HepG2 (cell line): ENCODE data around the gene C2orf78. TPM values are rescaled to one million over a fixed set of nuclear protein-coding genes. Genes with fewer than 3 reads are reported as not detected.

Experiments used
- BCL6 ChIP-seq: IDR thresholded peaks from 2 replicates; pipeline ENCODE4 v1.6.1; 2016; ENCODE audit warnings: missing genetic modification reagents, missing compliant biosample characterization
- CREB1 ChIP-seq, 2 experiments: fragments of 450-650 bp in 1 of 2; IDR thresholded peaks; 2 replicates each; pipeline ENCODE4 v1.6.1; 2016 to 2017; ENCODE audit warnings: control low read depth in 1 of 2, mild to moderate bottlenecking in 1 of 2, missing compliant biosample characterization in 1 of 2, missing genetic modification characterization in 1 of 2
- HOXA7 ChIP-seq: sonication (generic); formaldehyde crosslinking; IDR thresholded peaks from 2 replicates; pipeline ENCODE4 v1.8.1; 2022; ENCODE audit warnings: mild to moderate bottlenecking, missing genetic modification reagents, moderate library complexity
- JUNB ChIP-seq: sonication (generic); formaldehyde crosslinking; IDR thresholded peaks from 2 replicates; pipeline ENCODE4 v1.8.0; 2022; ENCODE audit warnings: missing genetic modification reagents, mild to moderate bottlenecking, borderline replicate concordance
- MTF1 ChIP-seq: sonication (generic); formaldehyde crosslinking; IDR thresholded peaks from 2 replicates; pipeline ENCODE4 v1.5.0; 2020; ENCODE audit warnings: missing genetic modification reagents
- NR0B2 ChIP-seq: sonication (generic); formaldehyde crosslinking; IDR thresholded peaks from 2 replicates; pipeline ENCODE4 v1.4.0; 2020; ENCODE audit warnings: mild to moderate bottlenecking, missing genetic modification reagents
- PHB2 ChIP-seq: fragments of 450-650 bp; IDR thresholded peaks from 2 replicates; pipeline ENCODE4 v1.6.1; 2018; ENCODE audit not compliant: partially characterized antibody
- POLR2AphosphoS2 ChIP-seq: IDR thresholded peaks from 2 replicates; pipeline ENCODE4 v1.6.1; 2011; ENCODE audit warnings: low read depth, low read length, improper control_type of control experiment
- SMAD1 ChIP-seq: sonication (generic); formaldehyde crosslinking; IDR thresholded peaks from 2 replicates; pipeline ENCODE4 v1.4.0; 2020; ENCODE audit warnings: missing genetic modification reagents, low read depth, mild to moderate bottlenecking, borderline replicate concordance
- SMAD3 ChIP-seq: sonication (generic); formaldehyde crosslinking; IDR thresholded peaks from 2 replicates; pipeline ENCODE4 v1.4.0; 2020; ENCODE audit warnings: missing genetic modification reagents
- ZBTB44 ChIP-seq: sonication (generic); formaldehyde crosslinking; IDR thresholded peaks from 2 replicates; pipeline ENCODE4 v1.4.0; 2020; ENCODE audit warnings: missing genetic modification reagents
- ZNF18 ChIP-seq: sonication (generic); formaldehyde crosslinking; IDR thresholded peaks from 2 replicates; pipeline ENCODE4 v1.8.0; 2022; ENCODE audit warnings: mild to moderate bottlenecking, missing genetic modification reagents; ENCODE audit not compliant: insufficient replicate concordance
- ZNF367 ChIP-seq: sonication (generic); formaldehyde crosslinking; IDR thresholded peaks from 2 replicates; pipeline ENCODE4 v1.4.0; 2020; ENCODE audit warnings: missing genetic modification reagents, borderline replicate concordance
- ZNF451 ChIP-seq: sonication (generic); formaldehyde crosslinking; IDR thresholded peaks from 2 replicates; pipeline ENCODE4 v1.5.0; 2020; ENCODE audit warnings: mild to moderate bottlenecking, missing genetic modification reagents
- ZNF512 ChIP-seq: sonication (generic); formaldehyde crosslinking; IDR thresholded peaks from 2 replicates; pipeline ENCODE4 v1.4.0; 2020; ENCODE audit warnings: mild to moderate bottlenecking, missing genetic modification reagents
- ZNF567 ChIP-seq: sonication (generic); formaldehyde crosslinking; IDR thresholded peaks from 2 replicates; pipeline ENCODE4 v1.8.1; 2023; ENCODE audit warnings: mild to moderate bottlenecking, missing genetic modification reagents, borderline replicate concordance
- ZNF570 ChIP-seq: sonication (generic); formaldehyde crosslinking; IDR thresholded peaks from 2 replicates; pipeline ENCODE4 v1.4.0; 2020; ENCODE audit warnings: mild to moderate bottlenecking, missing genetic modification reagents, borderline replicate concordance
- ZNF75D ChIP-seq: sonication (generic); formaldehyde crosslinking; IDR thresholded peaks from 2 replicates; pipeline ENCODE4 v1.8.1; 2023; ENCODE audit warnings: missing genetic modification reagents, mild to moderate bottlenecking, borderline replicate concordance
- ZNF850 ChIP-seq: sonication (generic); formaldehyde crosslinking; conservative IDR thresholded peaks from 2 replicates; pipeline ENCODE4 v1.9.0; 2021; ENCODE audit warnings: mild to moderate bottlenecking, missing genetic modification reagents
- ZSCAN9 ChIP-seq: IDR thresholded peaks from 2 replicates; pipeline ENCODE4 v1.6.1; 2016; ENCODE audit warnings: borderline replicate concordance
- polyA plus RNA-seq, 8 experiments: library from polyadenylated mRNA; depleted of rRNA in 3 of 8; stranded (reverse) in 7 of 8; unstranded in 1 of 8; fragments of >200 nt; fragmentation: Illumina TruSeq in 4 of 8; extraction: Trizol in 4 of 8; gene quantifications; 2 replicates each; pipeline versions ENCODE4 v1.2.1 to v1.2.3, GENCODE V29; 2011 to 2016; ENCODE audit warnings: low read depth in 4 of 8, missing spikeins in 1 of 8, mixed read lengths in 1 of 8; ENCODE audit not compliant: insufficient read depth in 1 of 8
- total RNA-seq, 5 experiments: library from RNA; depleted of rRNA; stranded (reverse); fragments of >200 nt; fragmentation: Illumina TruSeq; extraction: Trizol; gene quantifications; 2 replicates each; pipeline ENCODE4 v1.2.3, GENCODE V29; 2016; ENCODE audit warnings: low read depth in 1 of 5

The C2orf78 gene
- total and polyA plus RNA-seq, 2 of the 13 experiments (the other 11 are each of a cell fraction or from before 2014, with no cell fraction given), result not detected

GRCh38 chr2:73828818-73829570 is 45.0 kb downstream of the C2orf78 start, which contains the start of gene STAMBP (continued):
- TF ChIP-seq JUNB (CRISPR knock-in tag), result no peak
- no peak for TF ChIP-seq BCL6 (CRISPR knock-in tag)
- TF ChIP-seq ZNF570 (CRISPR knock-in tag), result no peak
- TF ChIP-seq ZNF850, result no peak
- TF ChIP-seq ZNF367 (CRISPR knock-in tag), result 0 out of 2 replicates have a peak, but pooled peaks have one; percentile 65
- 0 out of 2 replicates have a peak, but pooled peaks have one; percentile 72 for TF ChIP-seq ZNF451 (CRISPR knock-in tag)
- no peak for TF ChIP-seq ZNF75D (CRISPR knock-in tag)
- no peak for TF ChIP-seq ZNF512 (CRISPR knock-in tag)
- no peak for TF ChIP-seq ZBTB44 (CRISPR knock-in tag)
- TF ChIP-seq ZNF18 (CRISPR knock-in tag), result no peak
- no peak for TF ChIP-seq MTF1 (CRISPR knock-in tag)
- no peak for TF ChIP-seq POLR2AphosphoS2
- peak; percentile 49; the same call in 1 of the 2 replicates for TF ChIP-seq ZSCAN9 (CRISPR knock-in tag)
- TF ChIP-seq CREB1 (IDR thresholded peaks at IDR 0.05), result peak; percentile 94
- peak; percentile 99 for TF ChIP-seq CREB1 (CRISPR knock-in tag; IDR thresholded peaks at IDR 0.05)
- TF ChIP-seq ZNF567 (CRISPR knock-in tag), result no peak
- TF ChIP-seq NR0B2 (CRISPR knock-in tag), result no peak
- TF ChIP-seq HOXA7 (CRISPR knock-in tag), result no peak
- TF ChIP-seq SMAD3 (CRISPR knock-in tag), result no peak
- TF ChIP-seq SMAD1 (CRISPR knock-in tag), result no peak
- TF ChIP-seq PHB2, result no peak
